HuH-7 (cell line): ENCODE measurements around the gene ARHGEF1.

ENCODE experiments used
- DNase-seq: peaks from one replicate; pipeline ENCODE4 v3.0.0; 2011; ENCODE audit warnings: low spot score

ARHGEF1 gene

GRCh38 chr19:41882568-41883462 lies at the start of gene ARHGEF1:
Gene ARHGEF1 (plus strand): TSS chr19:41883184. CDS start chr19:41888083, 4,899 bp downstream.
- DNase-seq: peak; percentile 62

- no peak for DNase-seq
Observed at GRCh38 chr19:41837981-41838708, 44.8 kb upstream of the ARHGEF1 start.

GRCh38 chr19:41839211-41839610 lies 43.8 kb upstream of the ARHGEF1 start:
- no peak for DNase-seq

DNA sequence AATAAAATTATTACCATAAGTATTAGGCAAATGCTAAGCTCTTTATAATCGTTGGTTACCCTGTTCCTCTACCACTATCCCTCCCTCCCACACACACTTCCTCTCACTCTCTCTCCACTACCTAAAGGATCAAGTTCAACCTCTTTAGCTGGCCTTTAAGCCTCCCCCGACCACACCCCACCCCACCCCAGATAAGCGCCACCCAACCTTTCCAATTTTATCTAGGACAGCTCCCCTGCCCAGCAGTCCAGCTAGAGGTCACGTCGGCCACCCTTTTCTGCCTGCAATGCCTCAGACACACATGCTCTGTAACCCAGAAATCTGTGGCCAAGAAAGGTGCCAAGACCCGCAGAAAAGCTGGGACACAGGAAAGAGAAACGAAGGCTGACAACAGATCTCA lies 39.6 kb upstream of the ARHGEF1 start:
- DNase-seq: no peak

DNA sequence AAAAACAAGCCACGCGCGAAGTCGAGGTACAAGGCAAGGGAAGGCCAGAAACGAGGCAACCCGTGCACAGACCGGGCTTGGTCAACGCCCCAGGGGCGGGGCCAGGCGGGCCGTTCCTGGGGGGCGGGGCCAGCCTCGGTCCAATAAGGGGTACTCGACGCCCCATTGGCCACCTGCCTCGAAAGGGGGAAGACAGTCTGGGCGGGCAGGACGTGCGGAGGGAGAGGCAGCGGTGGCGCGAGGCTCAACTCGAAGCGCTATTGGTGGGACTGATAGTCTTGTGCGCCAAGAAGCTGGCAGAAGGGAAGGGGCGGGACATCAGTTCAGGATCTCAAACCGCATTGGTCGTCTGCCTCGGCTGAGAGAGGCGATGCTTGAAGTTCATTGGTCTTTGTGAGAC lies 38.4 kb upstream of the ARHGEF1 start, which contains the start of gene LYPD4:
LYPD4 (minus strand) TSS at position 83 of the 400 bp plus-strand sequence. CDS start 5,398 bp downstream, outside the sequence.
- no peak for DNase-seq

- DNase-seq: no peak
Observed at GRCh38 chr19:41845001-41845050, 38.2 kb upstream of the ARHGEF1 start, which contains the start of gene DMRTC2. Gene DMRTC2 (plus strand): TSS chr19:41845042. CDS start chr19:41847429, 2,387 bp downstream.

- DNase-seq: no peak
Observed at GRCh38 chr19:41845051-41845590, 37.9 kb upstream of the ARHGEF1 start.

GRCh38 chr19:41847351-41848105 lies 35.5 kb upstream of the ARHGEF1 start:
- DNase-seq: no peak

DNA sequence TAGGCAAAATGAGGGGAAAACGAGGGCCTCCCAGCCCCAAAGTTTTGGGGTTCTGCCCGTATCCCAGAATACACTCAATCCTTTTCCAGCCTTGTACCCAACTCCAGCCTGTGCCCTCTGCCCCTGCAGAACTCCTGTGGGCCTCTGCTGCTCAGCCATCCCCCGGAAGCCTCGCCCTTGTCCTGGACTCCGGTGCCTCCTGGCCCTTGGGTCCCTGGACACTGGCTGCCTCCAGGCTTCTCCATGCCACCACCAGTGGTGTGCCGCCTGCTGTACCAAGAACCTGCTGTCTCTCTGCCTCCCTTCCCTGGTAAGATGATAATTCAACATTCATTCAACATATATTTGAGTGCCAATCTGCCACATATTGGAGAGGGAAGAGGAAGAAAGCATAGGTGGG lies 34.3 kb upstream of the ARHGEF1 start:
- no peak for DNase-seq

DNA sequence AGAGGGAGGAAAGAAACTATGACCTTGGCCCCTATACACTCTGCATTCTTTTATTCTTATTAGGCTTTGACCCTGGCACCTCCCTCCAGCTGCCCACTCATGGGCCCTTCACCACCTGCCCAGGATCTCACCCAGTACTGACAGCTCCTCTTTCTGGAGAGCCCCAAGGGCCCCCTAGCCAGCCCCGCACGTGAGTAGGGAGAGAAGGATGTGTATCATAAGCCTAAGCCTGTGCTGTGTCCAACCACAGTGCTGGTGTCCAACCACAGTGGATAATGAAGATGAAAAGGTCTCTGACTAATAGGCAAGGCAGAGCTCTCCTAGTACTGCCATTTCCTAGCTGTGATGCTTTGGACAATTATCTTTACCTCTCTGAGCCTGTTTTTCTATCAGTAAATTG lies 33.9 kb upstream of the ARHGEF1 start:
- no peak for DNase-seq

DNA sequence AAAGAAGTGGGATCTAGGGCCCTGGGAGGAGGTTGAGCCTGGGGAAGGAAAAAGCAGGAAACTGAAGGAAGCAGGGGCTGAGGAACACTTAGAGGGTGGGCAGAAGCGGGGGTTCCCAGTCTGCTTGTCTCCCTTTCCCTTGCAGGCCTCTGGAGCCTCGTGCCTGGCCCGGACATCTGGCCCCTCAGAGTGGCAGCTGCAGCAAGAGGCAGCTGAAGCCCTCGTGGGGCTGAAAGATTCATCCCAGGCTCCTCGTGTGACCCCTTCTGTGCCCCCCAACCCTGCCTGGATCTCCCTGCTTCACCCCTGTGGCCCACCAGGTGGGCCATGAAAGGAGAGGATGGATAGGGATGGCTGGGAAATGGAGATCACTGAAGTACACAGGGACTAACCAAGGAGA lies 32.6 kb upstream of the ARHGEF1 start:
- DNase-seq: no peak

DNA sequence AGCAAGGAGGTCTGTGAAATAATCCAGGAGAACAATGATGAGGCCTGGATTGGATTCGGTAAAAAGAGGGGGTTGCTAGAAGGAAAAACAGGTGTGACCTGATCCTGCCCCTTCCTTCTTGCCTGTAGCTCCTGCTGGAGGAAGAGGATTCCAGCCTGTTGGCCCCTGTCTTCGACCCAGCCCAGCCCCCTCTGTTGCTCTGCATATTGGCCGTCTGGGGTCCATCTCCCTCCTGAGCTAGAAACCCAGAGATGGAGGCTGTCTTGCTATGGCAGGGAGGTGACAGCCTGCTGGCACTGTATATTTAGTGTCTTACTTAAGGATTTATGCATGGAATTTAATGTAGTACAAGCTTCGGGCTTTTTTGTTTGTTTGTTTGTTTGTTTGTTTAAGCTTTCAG lies 31.5 kb upstream of the ARHGEF1 start:
- no peak for DNase-seq

DNA sequence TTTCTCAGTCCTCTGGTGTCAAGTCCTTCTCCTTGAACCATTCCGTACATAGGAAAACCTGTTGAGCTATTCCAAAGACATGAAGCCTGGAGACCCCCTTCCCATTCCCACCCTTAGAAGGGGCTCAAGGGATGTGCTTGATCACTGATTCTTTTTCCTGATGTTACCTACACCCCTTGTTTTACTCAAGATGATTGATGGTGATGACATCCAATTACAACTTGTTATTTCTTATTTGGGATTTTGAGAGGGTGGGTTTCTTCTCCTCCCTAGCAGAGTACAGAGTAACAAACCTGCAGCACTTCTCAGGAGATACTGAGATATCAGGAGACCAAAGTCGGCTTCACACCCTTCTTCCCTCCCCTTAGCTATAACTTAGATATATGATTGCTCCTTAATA lies 29.6 kb upstream of the ARHGEF1 start:
- DNase-seq: no peak

GRCh38 chr19:41853768-41854167 lies 29.2 kb upstream of the ARHGEF1 start:
- DNase-seq: no peak

GRCh38 chr19:41859213-41859617 lies 23.8 kb upstream of the ARHGEF1 start:
- DNase-seq: no peak

- DNase-seq: peak; percentile 96
Observed at GRCh38 chr19:41859618-41860418, 23.2 kb upstream of the ARHGEF1 start, which contains the start of gene RPS19. Gene RPS19 (plus strand): TSS chr19:41860255. CDS start chr19:41860775, 520 bp downstream.

DNA sequence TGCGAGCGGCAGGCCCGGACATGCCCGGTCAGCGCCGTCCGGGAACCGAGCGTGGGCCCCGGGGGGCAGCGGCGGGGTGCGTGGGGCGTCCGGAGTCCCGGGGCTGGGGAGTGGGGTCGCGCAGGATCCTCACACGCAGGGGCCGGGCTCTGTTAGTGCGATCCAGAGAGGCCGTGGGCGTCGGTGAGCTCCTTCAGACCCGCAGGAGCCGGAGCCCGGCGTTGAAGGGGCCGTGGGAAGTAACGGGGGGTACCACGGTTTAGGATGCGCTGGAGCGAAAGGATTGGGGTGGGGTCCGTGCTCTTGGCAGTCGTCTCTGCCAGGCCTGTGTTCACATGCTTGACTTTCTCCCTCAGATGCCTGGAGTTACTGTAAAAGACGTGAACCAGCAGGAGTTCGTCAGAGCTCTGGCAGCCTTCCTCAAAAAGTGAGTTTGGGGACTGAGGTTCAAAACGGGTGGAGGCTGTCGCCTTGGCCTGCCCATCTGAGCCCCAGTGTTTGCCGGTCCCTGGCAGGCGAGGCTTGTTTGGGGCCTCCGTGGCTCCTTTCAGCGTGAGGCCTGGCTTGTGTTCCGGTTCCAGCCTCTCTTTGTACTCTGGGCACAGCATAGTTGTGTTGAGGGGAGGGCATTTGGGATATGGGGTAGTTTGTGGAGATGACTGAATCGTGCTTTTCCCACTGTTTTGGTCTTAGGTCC lies 22.4 kb upstream of the ARHGEF1 start:
- DNase-seq: no peak

DNA sequence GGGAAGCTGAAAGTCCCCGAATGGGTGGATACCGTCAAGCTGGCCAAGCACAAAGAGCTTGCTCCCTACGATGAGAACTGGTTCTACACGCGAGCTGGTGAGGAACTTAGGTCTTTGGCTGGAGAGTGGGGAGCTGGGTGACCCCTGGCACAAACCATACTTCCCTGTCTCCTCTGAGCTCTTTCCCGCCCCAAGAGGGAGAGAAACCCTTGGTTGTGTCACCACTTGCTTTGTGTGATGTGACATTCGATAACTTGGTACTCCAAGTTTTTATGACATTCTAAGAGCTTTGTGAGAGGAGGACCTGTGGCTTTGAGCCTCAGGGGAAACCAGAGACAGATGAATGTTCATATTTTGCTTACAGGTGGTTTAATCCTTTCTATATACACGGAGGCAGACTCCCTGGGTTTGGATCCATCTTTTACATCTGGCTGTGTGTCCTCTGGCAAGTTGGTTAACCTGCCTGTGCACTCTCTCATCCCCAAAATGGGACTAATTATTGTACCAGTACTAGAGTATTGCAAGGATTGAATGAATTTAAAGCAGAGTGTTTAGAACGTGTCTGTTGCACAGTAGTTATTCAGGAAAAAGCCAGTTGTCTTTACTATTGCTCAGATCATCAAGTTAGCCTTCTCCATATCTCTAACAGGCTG lies 21.7 kb upstream of the ARHGEF1 start:
- DNase-seq: no peak

- no peak for DNase-seq
Observed at GRCh38 chr19:41861846-41862245, 21.1 kb upstream of the ARHGEF1 start.

GRCh38 chr19:41862445-41862986 lies 20.5 kb upstream of the ARHGEF1 start:
- no peak for DNase-seq
